K562 (cell line): Measurements from ENCODE around the gene LHPP. TPM values are rescaled to one million over a fixed set of nuclear protein-coding genes. Genes with fewer than 3 reads are reported as not detected.

Experiments used
- GABPA ChIP-seq: fragments of 200-800 bp; sonication (Bioruptor generic); conservative IDR thresholded peaks from 2 replicates; pipeline ENCODE4 v1.6.1; 2016; ENCODE audit warnings: low read depth, missing genetic modification characterization, missing compliant biosample characterization
- HDAC3 ChIP-seq: fragments of 450-650 bp; IDR thresholded peaks from 2 replicates; pipeline ENCODE4 v1.6.1; 2018; ENCODE audit warnings: borderline replicate concordance, mild to moderate bottlenecking, moderate library complexity; ENCODE audit not compliant: partially characterized antibody
- ILK ChIP-seq: fragments of 450-650 bp; IDR thresholded peaks from 2 replicates; pipeline ENCODE4 v1.6.1; 2016; ENCODE audit warnings: missing genetic modification characterization, low read depth, mild to moderate bottlenecking, missing compliant biosample characterization, moderate library complexity, borderline replicate concordance
- OTX1 ChIP-seq: fragments of 450-650 bp; formaldehyde crosslinking; IDR thresholded peaks from 2 replicates; pipeline ENCODE4 v1.4.0; 2022; ENCODE audit warnings: mild to moderate bottlenecking
- RBM14 ChIP-seq: fragments of 200-400 bp; formaldehyde crosslinking; IDR thresholded peaks from 2 replicates; pipeline ENCODE4 v1.6.1; 2018; ENCODE audit warnings: low read depth, mild to moderate bottlenecking, low read length, moderate library complexity, borderline replicate concordance; ENCODE audit not compliant: insufficient read depth
- ZNF175 ChIP-seq: fragments of 200-800 bp; sonication (Bioruptor generic); IDR thresholded peaks from 2 replicates; pipeline ENCODE4 v1.6.1; 2016; ENCODE audit warnings: low read depth, mild to moderate bottlenecking, missing genetic modification characterization, missing compliant biosample characterization
- polyA plus RNA-seq, 8 experiments: library from polyadenylated mRNA; depleted of rRNA in 4 of 8; stranded (reverse) in 5 of 8; unstranded in 3 of 8; fragments of >200 nt; fragmentation: Nextera tagmentation in 2 of 8; fragmentation: Illumina TruSeq in 1 of 8; extraction: Ambion mirVana in 2 of 8; extraction: Trizol in 1 of 8; gene quantifications; 2 replicates each; pipeline versions ENCODE4 v1.2.1 to v1.2.3, GENCODE V29; 2011 to 2014; ENCODE audit warnings: inconsistent platforms in 1 of 8, missing spikeins in 1 of 8
- total RNA-seq, 7 experiments: library from RNA; depleted of rRNA in 6 of 7; stranded (reverse); fragments of >200 nt in 6 of 7; fragmentation: Illumina TruSeq in 2 of 7; extraction: Trizol in 2 of 7; gene quantifications; 2 replicates each; pipeline versions ENCODE4 v1.2.1 to v1.2.3, GENCODE V29; 2011 to 2021; ENCODE audit warnings: low replicate concordance in 1 of 7
- TF ChIP-seq, protein P1 (sequence below): sonication (generic); formaldehyde crosslinking; IDR thresholded peaks from 2 replicates; pipeline ENCODE4 v1.8.0; 2022; ENCODE audit warnings: missing genetic modification reagents, mild to moderate bottlenecking, borderline replicate concordance
- TF ChIP-seq, protein P2 (sequence below): fragments of 250-450 bp; sonication (Bioruptor Pico); IDR thresholded peaks from 2 replicates; pipeline ENCODE4 v1.5.0; 2021; ENCODE audit warnings: mild to moderate bottlenecking, borderline replicate concordance

The LHPP gene
- total and polyA plus RNA-seq, 9 of the 15 experiments (the other 6 are each of a cell fraction or from before 2014, with no cell fraction given), result 0.34 to 7.4 (median 3.0) TPM

DNA sequence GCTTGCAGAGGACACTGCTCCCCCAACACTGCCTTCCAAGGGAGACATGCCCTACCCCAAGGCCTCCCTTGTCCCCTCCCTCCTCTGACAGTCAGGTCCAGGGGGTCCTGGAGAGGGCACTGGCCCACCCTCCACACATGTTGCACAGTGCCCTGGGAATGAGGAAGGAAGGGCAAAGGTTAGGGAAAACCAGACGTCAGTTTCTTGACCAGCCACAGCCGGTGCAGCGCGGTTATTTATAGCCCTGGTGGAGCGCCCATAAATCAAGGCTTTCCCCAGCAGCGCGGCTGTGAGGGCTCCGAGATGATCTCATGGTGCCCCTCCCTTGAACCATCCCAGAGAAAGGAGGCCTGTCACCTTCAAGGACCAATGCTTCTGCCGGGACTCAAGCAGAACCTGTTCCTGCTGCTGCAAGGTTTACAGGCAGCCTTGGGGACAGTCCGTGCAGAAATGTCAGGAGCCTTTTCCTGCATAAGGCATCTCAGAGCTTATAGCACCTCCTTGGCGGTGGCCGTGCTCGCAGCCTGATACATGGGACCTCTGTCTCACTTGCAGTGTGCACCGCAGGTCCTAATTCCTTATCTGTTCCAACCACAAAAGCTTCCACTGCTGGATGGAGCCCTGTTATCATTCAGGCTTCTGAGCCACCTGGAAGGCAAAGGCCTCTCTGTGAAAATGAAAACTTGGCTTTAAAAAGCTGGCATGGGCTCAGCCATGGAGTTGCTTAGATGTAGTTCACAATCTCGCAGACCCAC, 127.3 kb downstream of the LHPP start (continued):
- TF ChIP-seq, protein P1, sequence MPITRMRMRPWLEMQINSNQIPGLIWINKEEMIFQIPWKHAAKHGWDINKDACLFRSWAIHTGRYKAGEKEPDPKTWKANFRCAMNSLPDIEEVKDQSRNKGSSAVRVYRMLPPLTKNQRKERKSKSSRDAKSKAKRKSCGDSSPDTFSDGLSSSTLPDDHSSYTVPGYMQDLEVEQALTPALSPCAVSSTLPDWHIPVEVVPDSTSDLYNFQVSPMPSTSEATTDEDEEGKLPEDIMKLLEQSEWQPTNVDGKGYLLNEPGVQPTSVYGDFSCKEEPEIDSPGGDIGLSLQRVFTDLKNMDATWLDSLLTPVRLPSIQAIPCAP (CRISPR knock-in tag), result no peak
- no peak for TF ChIP-seq RBM14
- TF ChIP-seq, protein P2, sequence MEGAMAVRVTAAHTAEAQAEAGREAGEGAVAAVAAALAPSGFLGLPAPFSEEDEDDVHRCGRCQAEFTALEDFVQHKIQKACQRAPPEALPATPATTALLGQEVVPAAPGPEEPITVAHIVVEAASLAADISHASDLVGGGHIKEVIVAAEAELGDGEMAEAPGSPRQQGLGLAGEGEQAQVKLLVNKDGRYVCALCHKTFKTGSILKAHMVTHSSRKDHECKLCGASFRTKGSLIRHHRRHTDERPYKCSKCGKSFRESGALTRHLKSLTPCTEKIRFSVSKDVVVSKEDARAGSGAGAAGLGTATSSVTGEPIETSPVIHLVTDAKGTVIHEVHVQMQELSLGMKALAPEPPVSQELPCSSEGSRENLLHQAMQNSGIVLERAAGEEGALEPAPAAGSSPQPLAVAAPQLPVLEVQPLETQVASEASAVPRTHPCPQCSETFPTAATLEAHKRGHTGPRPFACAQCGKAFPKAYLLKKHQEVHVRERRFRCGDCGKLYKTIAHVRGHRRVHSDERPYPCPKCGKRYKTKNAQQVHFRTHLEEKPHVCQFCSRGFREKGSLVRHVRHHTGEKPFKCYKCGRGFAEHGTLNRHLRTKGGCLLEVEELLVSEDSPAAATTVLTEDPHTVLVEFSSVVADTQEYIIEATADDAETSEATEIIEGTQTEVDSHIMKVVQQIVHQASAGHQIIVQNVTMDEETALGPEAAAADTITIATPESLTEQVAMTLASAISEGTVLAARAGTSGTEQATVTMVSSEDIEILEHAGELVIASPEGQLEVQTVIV (CRISPR knock-in tag), result no peak
- TF ChIP-seq HDAC3, result peak; percentile 59
- TF ChIP-seq ILK (tag), result no peak
- no peak for TF ChIP-seq ZNF175 (CRISPR knock-in tag)
- TF ChIP-seq GABPA, result no peak
- TF ChIP-seq OTX1 (CRISPR knock-in tag), result no peak
